ENCODE measurements around the gene MINDY4B. TPM values are rescaled to one million over a fixed set of nuclear protein-coding genes. Genes with fewer than 3 reads are reported as not detected.

MINDY4B gene
- total RNA-seq, 2 experiments from 2014 or later = not detected

DNA sequence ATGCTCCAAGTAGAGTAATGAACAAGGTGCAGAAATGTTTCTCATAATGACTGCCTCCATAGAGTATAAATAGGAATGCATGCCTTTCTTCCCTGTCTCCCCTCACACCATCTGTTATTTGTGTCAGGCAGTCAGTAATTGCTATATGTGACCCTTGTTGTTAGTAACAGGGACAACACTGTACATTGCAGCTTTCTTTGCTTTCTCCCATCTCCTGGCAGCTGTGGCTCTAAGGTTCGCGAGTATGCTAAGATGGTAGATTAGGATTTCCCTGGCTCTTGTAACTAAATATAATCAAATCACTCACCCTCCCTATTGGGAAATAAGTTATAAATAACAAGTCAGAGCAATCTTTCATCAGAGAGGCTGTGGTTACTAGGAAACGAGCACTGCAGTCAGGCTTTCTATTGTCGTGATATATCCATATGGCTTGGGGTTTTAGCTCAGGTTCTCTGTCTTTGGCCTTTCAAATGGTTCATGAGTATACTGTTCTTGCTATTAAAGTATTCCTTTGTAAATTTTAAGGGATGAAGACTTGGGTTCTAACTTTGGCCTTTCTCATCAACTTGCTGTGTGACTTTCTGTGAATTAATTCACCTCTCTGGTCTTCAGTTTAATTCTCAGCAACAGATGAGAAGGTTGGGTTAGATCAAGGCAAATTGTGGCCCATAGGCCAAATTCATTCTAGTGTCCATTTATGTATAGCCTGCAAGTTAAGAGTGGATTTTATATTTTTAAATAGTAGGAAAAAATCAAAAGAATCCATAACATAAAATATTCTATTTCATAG lies 8.1 kb upstream of the MINDY4B start:
- CTCF ChIA-PET = interaction anchor here (2.7 kb wide), 1 partner anchor 13 kb away, joined by 12 read pairs; no protein-coding TSS in a partner anchor
- ATAC-seq = no peak
- TF ChIP-seq, protein P1, sequence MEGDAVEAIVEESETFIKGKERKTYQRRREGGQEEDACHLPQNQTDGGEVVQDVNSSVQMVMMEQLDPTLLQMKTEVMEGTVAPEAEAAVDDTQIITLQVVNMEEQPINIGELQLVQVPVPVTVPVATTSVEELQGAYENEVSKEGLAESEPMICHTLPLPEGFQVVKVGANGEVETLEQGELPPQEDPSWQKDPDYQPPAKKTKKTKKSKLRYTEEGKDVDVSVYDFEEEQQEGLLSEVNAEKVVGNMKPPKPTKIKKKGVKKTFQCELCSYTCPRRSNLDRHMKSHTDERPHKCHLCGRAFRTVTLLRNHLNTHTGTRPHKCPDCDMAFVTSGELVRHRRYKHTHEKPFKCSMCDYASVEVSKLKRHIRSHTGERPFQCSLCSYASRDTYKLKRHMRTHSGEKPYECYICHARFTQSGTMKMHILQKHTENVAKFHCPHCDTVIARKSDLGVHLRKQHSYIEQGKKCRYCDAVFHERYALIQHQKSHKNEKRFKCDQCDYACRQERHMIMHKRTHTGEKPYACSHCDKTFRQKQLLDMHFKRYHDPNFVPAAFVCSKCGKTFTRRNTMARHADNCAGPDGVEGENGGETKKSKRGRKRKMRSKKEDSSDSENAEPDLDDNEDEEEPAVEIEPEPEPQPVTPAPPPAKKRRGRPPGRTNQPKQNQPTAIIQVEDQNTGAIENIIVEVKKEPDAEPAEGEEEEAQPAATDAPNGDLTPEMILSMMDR (IDR thresholded peaks at IDR 0.05) = no peak

DNA sequence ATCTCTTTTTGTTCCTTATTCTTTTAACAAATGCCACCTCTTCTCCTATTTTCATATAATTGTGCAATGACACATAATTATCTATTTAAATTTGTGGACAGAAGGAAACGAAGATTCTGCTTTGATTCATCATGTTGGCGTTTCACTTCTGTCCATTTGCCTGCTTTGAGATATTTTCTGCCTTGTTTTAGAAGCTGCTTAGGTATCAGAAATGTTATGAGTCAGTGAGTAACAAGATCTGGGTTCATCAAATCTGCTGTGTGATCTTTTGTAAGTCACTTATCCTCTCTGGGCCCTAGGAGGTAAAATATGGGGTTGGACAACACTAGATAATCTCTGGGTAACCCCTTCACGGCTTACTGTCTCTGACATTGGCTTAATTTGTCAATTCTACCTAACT lies 7.3 kb upstream of the MINDY4B start:
- TF ChIP-seq, protein P1 (IDR thresholded peaks at IDR 0.05) = no peak
- DNase-seq (no peak), ATAC-seq (no peak)
- Mint-ChIP-seq H3K27me3 (peaks cover 8% of the 10 kb centered on the region), H3K4me1 (ENCODE audit: low read depth) (no peaks in the 10 kb centered on the region), H3K36me3 (ENCODE audit: low read depth) (no peaks in the 10 kb centered on the region), H3K4me3 (no peak overlapping the region), H3K9me3 (no peaks in the 10 kb centered on the region), H3K27ac (no peak overlapping the region)
- ChIA-PET CTCF (interaction anchor here (1.2 to 2.7 kb wide), 2 partner anchors 14 to 173 kb away, joined by 3 to 12 read pairs; partner anchors contain the start of gene MED12L), POLR2A (no interaction called here)
- intact Hi-C loops (cut with micrococcal nuclease) = no loop called here

More for the DNA sequence above, 8.1 kb upstream of the MINDY4B start:
- intact Hi-C loops (cut with micrococcal nuclease) = no loop called here
- POLR2A ChIA-PET = no interaction called here
- H3K36me3 Mint-ChIP-seq (ENCODE audit: low read depth) = no peaks in the 10 kb centered on the region
- H3K4me1 Mint-ChIP-seq (ENCODE audit: low read depth) = no peaks in the 10 kb centered on the region
- H3K27me3 Mint-ChIP-seq = peaks cover 6% of the 10 kb centered on the region
- H3K4me3 Mint-ChIP-seq = no peak overlapping the region
- DNase-seq = no peak
- no peak overlapping the region for H3K27ac Mint-ChIP-seq
- no peaks in the 10 kb centered on the region for H3K9me3 Mint-ChIP-seq

DNA sequence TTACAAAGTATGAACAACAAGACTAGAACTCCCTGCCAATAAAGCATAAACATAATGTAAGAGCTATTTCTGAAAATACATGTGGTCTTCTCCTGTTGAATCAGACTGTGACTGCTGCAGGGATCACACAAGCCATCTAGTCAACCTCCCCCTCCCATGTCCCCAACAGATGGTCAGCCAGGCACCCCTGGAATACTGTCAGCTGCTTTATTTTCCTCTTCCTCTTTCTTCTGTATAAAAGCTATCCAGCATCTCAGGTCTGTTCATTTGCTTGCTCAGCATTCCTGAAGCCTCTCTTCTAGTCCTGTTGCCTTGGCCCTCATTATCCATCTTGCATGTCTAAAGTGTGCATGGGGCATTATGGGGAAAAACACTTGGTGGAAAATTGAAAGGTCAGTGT lies 6.5 kb upstream of the MINDY4B start:
- CTCF ChIA-PET = interaction anchor here (1.2 to 2.7 kb wide), 3 partner anchors 14 to 190 kb away, joined by 3 to 12 read pairs (median 3); partner anchors contain the start of gene MED12L
- Mint-ChIP-seq H3K4me3 (no peak overlapping the region), H3K36me3 (ENCODE audit: low read depth) (no peaks in the 10 kb centered on the region), H3K27me3 (peaks cover 8% of the 10 kb centered on the region), H3K4me1 (ENCODE audit: low read depth) (no peaks in the 10 kb centered on the region), H3K9me3 (no peaks in the 10 kb centered on the region), H3K27ac (no peak overlapping the region)
- TF ChIP-seq, protein P1 (IDR thresholded peaks at IDR 0.05) = no peak
- POLR2A ChIA-PET = no interaction called here
- ATAC-seq (no peak), DNase-seq (no peak)
- intact Hi-C loops (cut with micrococcal nuclease) = no loop called here

DNA sequence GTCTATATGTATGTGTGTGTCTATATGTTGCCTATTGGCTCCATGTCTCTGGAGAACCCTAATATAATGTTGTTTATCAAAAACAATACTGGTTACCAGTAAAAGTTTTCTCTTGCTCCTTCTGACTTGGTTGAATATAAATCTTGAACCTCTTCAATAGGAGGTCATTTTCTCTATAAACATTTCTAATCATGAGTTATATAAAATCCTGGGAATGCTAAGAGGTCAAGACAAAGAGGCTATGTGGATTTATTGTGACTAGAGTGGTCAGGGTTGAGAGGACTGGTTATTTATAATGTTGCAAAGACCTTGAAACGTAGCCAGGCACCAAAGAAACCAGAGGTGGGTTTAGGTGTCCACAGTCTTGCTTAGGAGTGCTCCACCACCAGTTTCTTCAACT lies 1.2 kb upstream of the MINDY4B start:
- TF ChIP-seq, protein P1 (IDR thresholded peaks at IDR 0.05) = no peak
- intact Hi-C loops (cut with micrococcal nuclease) = no loop called here
- Mint-ChIP-seq H3K27me3 (peaks cover 17% of the 10 kb centered on the region), H3K36me3 (ENCODE audit: low read depth) (no peaks in the 10 kb centered on the region), H3K4me3 (no peak overlapping the region), H3K9me3 (no peaks in the 10 kb centered on the region), H3K4me1 (ENCODE audit: low read depth) (no peaks in the 10 kb centered on the region), H3K27ac (no peak overlapping the region)
- POLR2A ChIA-PET = no interaction called here
- CTCF ChIA-PET = no interaction called here
- DNase-seq (no peak), ATAC-seq (no peak)

DNA sequence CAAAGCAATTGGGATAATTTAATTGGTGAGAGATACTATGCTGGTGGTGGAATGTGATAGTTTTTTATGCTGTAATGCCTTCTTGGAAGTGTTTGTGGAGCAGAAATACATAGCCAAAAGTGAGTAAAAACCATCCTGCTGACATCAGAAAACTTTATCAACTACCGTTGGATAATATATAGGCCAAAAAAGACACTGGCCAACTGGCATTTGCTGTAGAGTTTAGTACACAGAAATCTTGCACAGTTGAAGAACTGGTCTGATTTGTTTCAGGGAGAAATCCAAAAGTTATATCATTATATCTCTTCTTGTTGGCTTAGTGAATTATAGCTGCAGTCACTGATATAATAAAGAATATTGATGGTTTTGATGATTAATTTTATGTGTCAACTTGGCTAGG lies 507 bp upstream of the MINDY4B start:
- POLR2A ChIA-PET = no interaction called here
- no peak overlapping the region for H3K4me3 Mint-ChIP-seq
- no peak for ATAC-seq
- H3K9me3 Mint-ChIP-seq = no peaks in the 10 kb centered on the region
- CTCF ChIA-PET = no interaction called here
- no peak overlapping the region for H3K27ac Mint-ChIP-seq
- no peaks in the 10 kb centered on the region for H3K36me3 Mint-ChIP-seq (ENCODE audit: low read depth)
- H3K4me1 Mint-ChIP-seq (ENCODE audit: low read depth) = no peaks in the 10 kb centered on the region
- no peak for DNase-seq
- intact Hi-C loops (cut with micrococcal nuclease) = no loop called here
- peaks cover 17% of the 10 kb centered on the region for H3K27me3 Mint-ChIP-seq
- TF ChIP-seq, protein P1 (IDR thresholded peaks at IDR 0.05) = no peak

All from activated CD8-positive, alpha-beta T cell treated with anti-CD3 and anti-CD28 coated beads for 36 hours (primary cell).